ENCODE data around the gene NOL6.

NOL6 gene

DNA sequence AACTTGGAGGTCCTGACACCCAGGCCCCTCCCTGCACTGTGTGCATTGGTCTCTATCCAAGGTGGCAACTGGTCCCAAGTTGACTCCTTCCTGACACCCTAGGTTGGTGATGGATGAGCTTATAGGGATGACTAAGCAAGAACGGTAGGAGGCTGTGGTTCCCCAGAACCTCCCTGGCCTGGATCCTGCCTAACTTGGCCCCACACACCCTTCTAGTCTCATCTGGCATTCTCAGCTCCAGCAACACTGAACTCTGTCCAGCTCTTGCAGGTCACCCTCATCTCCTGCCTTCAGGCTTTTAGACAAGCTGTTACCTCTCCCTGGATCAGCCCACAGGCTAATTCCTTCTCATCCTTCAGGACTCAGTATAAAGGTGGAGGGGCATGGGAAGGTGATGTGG is 42.8 kb downstream of the NOL6 start:
- no peak overlapping the region for H3K4me3 ChIP-seq (ENCODE audit: low read depth in 1 of 2, low read length in 2 of 2)
- no peak for DNase-seq
- no peaks in the 10 kb centered on the region for H3K9me3 ChIP-seq (ENCODE audit: insufficient read depth, low read length, severe bottlenecking)
- H4K20me1 ChIP-seq (ENCODE audit: insufficient read depth, low read length), result no peaks in the 10 kb centered on the region
- TF ChIP-seq EZH2 (IDR thresholded peaks at IDR 0.05; ENCODE audit: borderline replicate concordance, low read depth, low read length, severe bottlenecking) (no peak), CTCF (IDR thresholded peaks at IDR 0.05; ENCODE audit: borderline replicate concordance, extremely low read depth, low read length, poor library complexity, severe bottlenecking) (no peak)
- H3K4me1 ChIP-seq (ENCODE audit: insufficient read depth, low read length), result no peaks in the 10 kb centered on the region
- no peak overlapping the region for H3K4me2 ChIP-seq (ENCODE audit: insufficient read depth, low read length)
- H3K36me3 ChIP-seq (ENCODE audit: insufficient read depth, low read length), result no peaks in the 10 kb centered on the region
- no peak overlapping the region for H3K27ac ChIP-seq (ENCODE audit: low read length)
- H2AFZ ChIP-seq (ENCODE audit: low read depth, low read length), result no peak overlapping the region
- no peaks in the 10 kb centered on the region for H3K27me3 ChIP-seq (ENCODE audit: insufficient read depth, low read length, poor library complexity)
- no peak for ATAC-seq (ENCODE audit: insufficient read depth, low read depth)
- H3K79me2 ChIP-seq (ENCODE audit: insufficient read depth, low read length), result no peaks in the 10 kb centered on the region
- H3K9ac ChIP-seq (ENCODE audit: low read depth, low read length), result no peak overlapping the region

- DNase-seq (no peak), ATAC-seq (ENCODE audit: insufficient read depth, low read depth) (no peak)
- H3K27me3 ChIP-seq (ENCODE audit: insufficient read depth, low read length, poor library complexity), result no peaks in the 10 kb centered on the region
- H2AFZ ChIP-seq (ENCODE audit: low read depth, low read length), result no peak overlapping the region
- H3K36me3 ChIP-seq (ENCODE audit: insufficient read depth, low read length), result no peaks in the 10 kb centered on the region
- no peaks in the 10 kb centered on the region for H4K20me1 ChIP-seq (ENCODE audit: insufficient read depth, low read length)
- H3K9me3 ChIP-seq (ENCODE audit: insufficient read depth, low read length, severe bottlenecking), result no peaks in the 10 kb centered on the region
- no peak overlapping the region for H3K27ac ChIP-seq (ENCODE audit: low read length)
- no peak overlapping the region for H3K4me2 ChIP-seq (ENCODE audit: insufficient read depth, low read length)
- H3K9ac ChIP-seq (ENCODE audit: low read depth, low read length), result no peak overlapping the region
- no peaks in the 10 kb centered on the region for H3K4me1 ChIP-seq (ENCODE audit: insufficient read depth, low read length)
- TF ChIP-seq CTCF (IDR thresholded peaks at IDR 0.05; ENCODE audit: borderline replicate concordance, extremely low read depth, low read length, poor library complexity, severe bottlenecking), result no peak
- TF ChIP-seq EZH2 (IDR thresholded peaks at IDR 0.05; ENCODE audit: borderline replicate concordance, low read depth, low read length, severe bottlenecking), result no peak
- H3K4me3 ChIP-seq (ENCODE audit: low read depth in 1 of 2, low read length in 2 of 2), result no peak overlapping the region
- H3K79me2 ChIP-seq (ENCODE audit: insufficient read depth, low read length), result no peaks in the 10 kb centered on the region
Observed at GRCh38 chr9:33429256-33429985, 44.3 kb downstream of the NOL6 start.

GRCh38 chr9:33426843-33427293 is 46.9 kb downstream of the NOL6 start:
- no peak overlapping the region for H3K4me2 ChIP-seq (ENCODE audit: insufficient read depth, low read length)
- H3K9ac ChIP-seq (ENCODE audit: low read depth, low read length), result no peak overlapping the region
- ATAC-seq (ENCODE audit: insufficient read depth, low read depth) (no peak), DNase-seq (no peak)
- H3K79me2 ChIP-seq (ENCODE audit: insufficient read depth, low read length), result no peaks in the 10 kb centered on the region
- H3K27ac ChIP-seq (ENCODE audit: low read length), result no peak overlapping the region
- no peaks in the 10 kb centered on the region for H3K9me3 ChIP-seq (ENCODE audit: insufficient read depth, low read length, severe bottlenecking)
- H3K4me1 ChIP-seq (ENCODE audit: insufficient read depth, low read length), result no peaks in the 10 kb centered on the region
- H4K20me1 ChIP-seq (ENCODE audit: insufficient read depth, low read length), result no peaks in the 10 kb centered on the region
- H2AFZ ChIP-seq (ENCODE audit: low read depth, low read length), result no peak overlapping the region
- no peaks in the 10 kb centered on the region for H3K36me3 ChIP-seq (ENCODE audit: insufficient read depth, low read length)
- TF ChIP-seq EZH2 (IDR thresholded peaks at IDR 0.05; ENCODE audit: borderline replicate concordance, low read depth, low read length, severe bottlenecking) (no peak), CTCF (IDR thresholded peaks at IDR 0.05; ENCODE audit: borderline replicate concordance, extremely low read depth, low read length, poor library complexity, severe bottlenecking) (no peak)
- H3K4me3 ChIP-seq (ENCODE audit: low read depth in 1 of 2, low read length in 2 of 2), result no peak overlapping the region
- H3K27me3 ChIP-seq (ENCODE audit: insufficient read depth, low read length, poor library complexity), result no peaks in the 10 kb centered on the region

Data from DND-41 (cell line).